Measurements from ENCODE around the gene ARID3A.

ARID3A gene

DNA sequence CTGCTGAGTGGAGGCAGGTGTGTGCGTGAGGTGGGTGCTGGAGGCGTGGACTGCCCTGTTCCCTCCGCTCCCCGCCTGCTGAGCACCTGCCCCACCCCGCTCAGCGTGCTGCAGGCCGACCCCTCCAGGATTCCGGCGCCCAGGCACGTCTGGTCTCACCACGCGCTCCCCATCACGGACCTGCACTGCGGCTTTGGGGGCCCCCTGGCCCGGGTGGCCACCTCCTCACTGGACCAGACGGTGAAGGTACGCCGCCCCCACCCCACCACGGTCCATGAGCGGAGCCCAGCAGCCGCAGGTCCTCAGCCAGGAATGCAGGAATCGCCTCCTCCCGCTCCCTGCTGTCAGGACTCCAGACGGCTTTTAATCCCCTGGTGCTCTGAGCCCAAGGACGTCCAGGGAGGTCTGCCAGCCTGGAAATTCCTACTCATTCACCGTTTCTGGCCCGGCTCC, 64.3 kb downstream of the ARID3A start:
- no peak for DNase-seq

DNA sequence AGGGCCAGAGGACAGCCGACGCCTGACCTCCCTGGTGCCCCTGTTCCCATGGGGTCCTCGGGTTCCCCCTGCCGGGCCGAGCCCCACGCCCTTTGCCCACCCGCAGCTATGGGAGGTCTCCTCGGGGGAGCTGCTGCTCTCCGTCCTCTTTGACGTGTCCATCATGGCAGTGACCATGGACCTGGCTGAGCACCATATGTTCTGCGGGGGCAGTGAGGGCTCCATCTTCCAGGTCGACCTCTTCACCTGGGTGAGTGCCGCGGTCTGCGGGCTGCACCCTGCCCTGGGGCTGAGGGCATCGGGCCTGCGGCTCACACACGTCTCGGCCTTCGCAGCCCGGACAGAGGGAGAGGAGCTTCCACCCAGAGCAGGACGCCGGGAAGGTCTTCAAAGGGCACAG, 64.9 kb downstream of the ARID3A start:
- DNase-seq, result no peak

DNA sequence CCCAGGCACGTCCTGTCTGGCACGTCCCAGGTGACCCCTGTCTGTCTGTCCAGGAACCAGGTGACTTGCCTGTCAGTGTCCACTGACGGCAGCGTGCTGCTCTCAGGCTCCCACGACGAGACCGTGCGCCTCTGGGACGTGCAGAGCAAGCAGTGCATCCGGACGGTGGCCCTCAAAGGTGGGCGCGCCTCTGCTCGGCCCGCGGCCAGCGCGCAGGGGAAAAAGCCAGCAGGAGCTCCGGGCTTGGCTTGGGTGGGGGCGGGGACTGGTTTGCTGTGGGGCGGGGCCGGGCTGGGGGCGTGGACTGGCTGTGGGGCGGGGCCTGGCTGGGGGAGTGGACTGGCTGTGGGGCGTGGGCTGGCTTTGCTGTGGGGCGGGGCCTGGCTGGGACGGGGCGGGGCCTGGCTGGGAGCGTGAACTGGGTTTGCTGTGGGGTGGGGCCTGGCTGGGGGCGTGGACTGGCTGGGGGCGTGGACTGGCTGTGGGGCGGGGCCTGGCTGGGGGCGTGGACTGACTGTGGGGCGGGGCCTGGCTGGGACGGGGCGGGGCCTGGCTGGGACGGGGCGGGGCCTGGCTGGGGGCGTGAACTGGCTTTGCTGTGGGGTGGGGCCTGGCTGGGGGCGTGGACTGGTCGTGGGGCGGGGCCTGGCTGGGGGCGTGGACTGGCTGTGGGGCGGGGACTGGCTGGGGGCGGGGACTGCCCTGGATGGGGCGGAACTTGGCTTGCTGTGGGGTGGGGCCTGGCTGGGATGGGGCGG, 65.5 kb downstream of the ARID3A start:
- no peak for DNase-seq

DNA sequence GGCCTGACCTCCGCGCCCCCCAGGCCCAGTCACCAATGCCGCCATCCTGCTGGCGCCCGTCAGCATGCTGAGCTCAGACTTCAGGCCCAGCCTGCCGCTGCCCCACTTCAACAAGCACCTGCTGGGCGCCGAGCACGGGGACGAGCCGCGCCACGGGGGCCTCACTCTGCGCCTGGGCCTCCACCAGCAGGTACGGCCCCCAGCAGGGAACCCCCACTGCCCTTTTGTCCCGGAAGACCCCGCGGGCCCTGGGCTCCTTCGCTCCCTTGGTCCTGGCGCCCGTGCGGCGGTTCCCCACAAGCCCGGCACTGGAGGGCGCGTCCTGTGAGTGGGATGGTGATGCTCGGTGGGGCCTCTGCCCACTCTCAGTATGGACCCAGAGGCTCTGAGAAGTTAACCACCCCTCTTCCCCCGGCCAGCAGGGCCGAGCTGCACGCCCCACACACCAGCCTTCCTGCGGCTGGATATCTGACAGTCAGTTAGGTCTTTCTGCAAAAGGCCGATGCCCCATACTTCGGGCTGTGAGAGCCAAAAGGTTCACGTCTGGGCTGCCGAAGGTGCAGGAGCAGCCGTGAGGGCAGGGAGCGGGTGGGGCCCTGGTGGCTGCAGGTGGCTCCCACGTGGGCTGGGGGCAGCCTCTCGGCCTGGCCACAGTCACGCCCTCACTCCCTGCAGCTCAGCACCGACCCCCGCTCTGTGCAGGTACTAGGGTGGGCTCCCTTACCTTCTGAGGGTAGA, 66.3 kb downstream of the ARID3A start:
- DNase-seq, result no peak

DNA sequence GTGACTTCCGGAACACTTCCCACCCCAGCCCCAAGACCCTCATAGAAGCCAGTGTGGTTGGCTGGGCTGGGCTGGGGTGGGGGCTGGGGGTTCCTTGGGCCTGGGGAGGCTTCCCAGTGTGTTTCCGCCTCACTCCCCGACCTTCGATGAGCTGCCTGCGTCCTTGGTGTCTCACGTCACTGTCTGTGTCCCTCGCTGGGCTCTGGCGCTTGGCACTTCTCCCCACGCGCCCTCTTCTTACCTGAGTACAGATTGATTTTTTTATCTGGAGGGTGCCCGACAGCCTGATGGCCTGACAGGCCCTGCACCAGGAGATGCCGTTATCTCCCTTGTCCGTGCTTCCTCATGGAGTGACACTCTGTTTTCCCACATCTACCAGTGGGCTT, 66.8 kb downstream of the ARID3A start:
- no peak for DNase-seq

- no peak for DNase-seq
Observed at GRCh38 chr19:993361-993830, 67.6 kb downstream of the ARID3A start.

DNA sequence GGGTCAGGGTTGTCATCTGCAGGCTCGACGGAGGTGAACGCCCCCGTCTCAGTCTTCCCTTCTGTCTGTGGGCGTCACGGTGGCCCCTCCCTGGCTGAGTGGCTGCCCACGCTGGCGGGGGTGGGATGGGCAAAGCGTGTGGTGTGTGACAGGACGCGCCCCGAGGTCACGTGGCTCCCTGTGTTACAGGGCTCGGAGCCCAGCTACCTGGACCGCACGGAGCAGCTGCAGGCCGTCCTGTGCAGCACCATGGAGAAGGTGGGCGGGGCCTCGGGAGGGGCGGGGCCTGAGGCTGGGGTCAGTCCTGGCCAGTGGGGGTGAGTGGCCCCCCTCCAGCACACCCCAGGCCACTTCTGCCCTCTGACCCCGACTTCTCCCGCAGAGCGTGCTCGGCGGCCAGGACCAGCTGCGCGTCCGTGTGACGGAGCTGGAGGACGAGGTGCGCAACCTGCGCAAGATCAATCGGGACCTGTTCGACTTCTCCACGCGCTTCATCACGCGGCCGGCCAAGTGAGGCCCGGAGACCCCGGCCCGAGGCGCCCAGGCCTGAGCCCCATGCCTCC, 68.1 kb downstream of the ARID3A start:
- no peak for DNase-seq

DNA sequence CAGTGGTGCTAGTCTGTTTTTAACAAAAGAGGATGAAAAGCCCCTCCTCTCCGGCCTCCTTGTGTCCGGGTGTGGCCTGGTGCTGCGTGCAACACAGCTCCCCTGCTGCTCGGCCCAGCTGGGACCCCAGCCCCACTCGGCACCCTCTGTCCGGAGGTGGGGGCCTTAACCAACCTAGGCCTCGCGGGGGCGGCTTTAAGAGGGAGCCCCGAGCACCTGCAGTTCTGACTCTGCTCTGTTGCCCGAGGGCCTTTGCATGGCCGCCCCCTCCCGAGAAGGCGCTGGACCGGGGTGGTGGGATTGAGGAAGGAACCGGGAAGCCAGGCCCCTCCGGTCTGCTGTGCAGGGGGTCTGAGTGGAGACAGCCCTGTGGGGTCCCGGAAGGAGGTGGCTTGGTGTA, 68.7 kb downstream of the ARID3A start:
- DNase-seq, result no peak

GRCh38 chr19:995051-995827, 69.4 kb downstream of the ARID3A start:
- no peak for DNase-seq

GRCh38 chr19:996051-996838, 70.4 kb downstream of the ARID3A start:
- no peak for DNase-seq

- no peak for DNase-seq
Observed at GRCh38 chr19:998064-998463, 72.2 kb downstream of the ARID3A start.

- DNase-seq, result no peak
Observed at GRCh38 chr19:999379-999719, 73.5 kb downstream of the ARID3A start.

DNA sequence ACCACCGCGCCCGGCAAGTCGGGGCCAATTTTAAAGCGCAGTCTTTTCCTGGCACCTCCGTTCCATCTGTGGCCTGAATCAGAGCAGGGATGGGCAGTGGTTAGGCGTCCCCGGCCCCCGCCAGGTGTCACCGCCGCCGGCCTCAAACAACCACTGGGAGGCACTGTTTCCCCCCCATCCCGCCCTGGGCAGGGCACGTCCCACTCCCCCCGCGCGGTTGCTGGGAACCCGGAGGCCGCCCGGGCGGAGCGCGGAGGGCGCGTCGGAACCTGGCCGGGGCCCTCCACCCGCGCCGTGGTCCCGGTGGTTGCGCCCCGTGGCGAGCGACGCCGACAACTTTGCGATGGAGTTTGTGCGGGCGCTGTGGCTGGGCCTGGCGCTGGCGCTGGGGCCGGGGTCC, 74.3 kb downstream of the ARID3A start, which contains the start of gene GRIN3B:
Gene GRIN3B, plus strand, starts transcription at position 325 of the 400 bp plus-strand sequence. Its CDS starts 19 bp downstream, at position 344.
- no peak for DNase-seq

GRCh38 chr19:1000591-1001537, 75.0 kb downstream of the ARID3A start:
- no peak for DNase-seq

DNA sequence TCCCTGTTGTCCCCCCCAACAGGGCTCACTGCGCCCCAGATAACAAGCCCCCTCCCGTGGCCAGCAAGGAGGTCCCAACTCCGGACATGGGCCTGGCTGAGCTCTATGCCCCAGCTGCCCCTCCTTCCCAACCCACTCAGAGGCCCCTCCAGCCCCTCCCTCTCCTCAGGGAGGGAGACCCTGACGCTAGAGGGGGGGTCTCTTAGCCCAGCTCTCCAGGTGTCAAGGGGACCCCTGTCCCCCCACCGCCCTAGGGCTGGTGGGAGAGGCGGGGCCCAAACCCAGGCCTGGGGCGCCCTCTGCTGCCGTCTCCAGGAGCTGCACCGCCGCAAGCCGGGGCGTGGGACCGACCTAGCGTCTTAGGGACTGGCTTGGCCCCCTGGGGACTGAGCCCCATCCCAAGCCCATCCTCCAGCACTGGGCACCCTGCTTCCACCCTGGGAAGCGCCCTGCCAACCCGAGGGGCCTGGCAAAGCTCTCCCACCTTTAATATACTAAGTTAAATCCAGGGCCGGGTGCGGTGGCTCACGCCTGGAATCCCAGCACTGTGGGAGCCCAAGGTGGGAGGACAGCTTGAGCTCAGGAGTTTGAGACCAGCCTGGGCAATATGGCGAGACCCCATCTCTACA, 75.8 kb downstream of the ARID3A start:
- DNase-seq, result no peak

DNA sequence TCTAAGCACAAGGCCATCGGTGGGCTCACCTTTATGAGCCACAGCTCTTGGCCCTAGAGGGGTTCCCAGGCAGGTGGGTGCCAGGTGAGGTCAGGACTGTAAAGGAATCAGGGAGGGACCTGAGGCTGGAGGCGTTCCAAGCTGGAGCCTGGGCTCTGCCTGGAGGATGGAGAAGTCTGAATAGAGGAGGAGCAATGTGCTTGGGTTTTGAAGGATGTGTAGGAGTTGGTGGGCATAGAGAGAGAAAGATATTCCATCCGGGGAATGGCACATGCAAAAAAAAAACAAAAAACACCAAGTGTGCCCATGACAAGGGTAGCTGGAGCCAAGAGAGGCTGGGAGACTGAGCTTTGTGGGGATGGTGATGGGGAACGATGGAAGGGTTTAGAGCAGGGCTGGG, 76.8 kb downstream of the ARID3A start:
- DNase-seq, result no peak

- DNase-seq, result no peak
Observed at GRCh38 chr19:1003283-1003682, 77.4 kb downstream of the ARID3A start.

DNA sequence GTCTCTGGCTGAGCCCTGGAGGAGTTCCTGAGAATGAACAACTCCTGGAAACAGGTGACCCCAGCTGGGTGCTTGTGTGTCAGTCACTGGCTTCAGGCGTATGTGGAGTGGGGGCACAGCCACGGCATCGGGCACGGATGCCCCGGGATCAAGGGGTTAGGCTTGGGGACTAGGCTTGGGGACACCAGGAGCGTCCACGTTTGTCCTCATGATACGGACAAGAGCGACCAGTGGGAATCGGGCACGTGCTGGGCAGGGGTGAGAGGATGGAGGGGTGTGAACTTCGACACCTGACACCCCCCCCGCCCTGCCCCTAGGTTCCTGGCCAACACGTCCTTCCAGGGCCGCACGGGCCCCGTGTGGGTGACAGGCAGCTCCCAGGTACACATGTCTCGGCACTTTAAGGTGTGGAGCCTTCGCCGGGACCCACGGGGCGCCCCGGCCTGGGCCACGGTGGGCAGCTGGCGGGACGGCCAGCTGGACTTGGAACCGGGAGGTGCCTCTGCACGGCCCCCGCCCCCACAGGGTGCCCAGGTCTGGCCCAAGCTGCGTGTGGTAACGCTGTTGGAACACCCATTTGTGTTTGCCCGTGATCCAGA, 78.5 kb downstream of the ARID3A start:
- no peak for DNase-seq

DNA sequence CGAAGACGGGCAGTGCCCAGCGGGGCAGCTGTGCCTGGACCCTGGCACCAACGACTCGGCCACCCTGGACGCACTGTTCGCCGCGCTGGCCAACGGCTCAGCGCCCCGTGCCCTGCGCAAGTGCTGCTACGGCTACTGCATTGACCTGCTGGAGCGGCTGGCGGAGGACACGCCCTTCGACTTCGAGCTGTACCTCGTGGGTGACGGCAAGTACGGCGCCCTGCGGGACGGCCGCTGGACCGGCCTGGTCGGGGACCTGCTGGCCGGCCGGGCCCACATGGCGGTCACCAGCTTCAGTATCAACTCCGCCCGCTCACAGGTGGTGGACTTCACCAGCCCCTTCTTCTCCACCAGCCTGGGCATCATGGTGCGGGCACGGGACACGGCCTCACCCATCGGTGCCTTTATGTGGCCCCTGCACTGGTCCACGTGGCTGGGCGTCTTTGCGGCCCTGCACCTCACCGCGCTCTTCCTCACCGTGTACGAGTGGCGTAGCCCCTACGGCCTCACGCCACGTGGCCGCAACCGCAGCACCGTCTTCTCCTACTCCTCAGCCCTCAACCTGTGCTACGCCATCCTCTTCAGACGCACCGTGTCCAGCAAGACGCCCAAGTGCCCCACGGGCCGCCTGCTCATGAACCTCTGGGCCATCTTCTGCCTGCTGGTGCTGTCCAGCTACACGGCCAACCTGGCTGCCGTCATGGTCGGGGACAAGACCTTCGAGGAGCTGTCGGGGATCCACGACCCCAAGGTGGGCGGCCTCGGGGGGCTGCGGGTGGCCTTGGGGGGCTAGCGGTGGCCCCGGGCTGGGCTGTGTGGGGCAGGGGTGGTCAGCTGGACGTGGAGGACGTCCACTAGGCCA, 79.2 kb downstream of the ARID3A start:
- no peak for DNase-seq
